GM18511 (cell line): ENCODE data around the gene SPECC1.
"Not testable (repeated sequence)": the region's sequence is repeated elsewhere in the genome, so short reads cannot be mapped to it uniquely, and the experiment has no call there.

ENCODE experiments used
- ATAC-seq: cut with Tn5 transposase; IDR thresholded peaks from one replicate; pipeline ENCODE4 v1.9.1; 2021; ENCODE audit warnings: mild to moderate bottlenecking, moderate library complexity; ENCODE audit not compliant: unreplicated experiment

The SPECC1 gene

GRCh38 chr17:20066253-20066652, 57.1 kb downstream of the SPECC1 start:
- ATAC-seq: no peak

GRCh38 chr17:20067711-20068110, 58.6 kb downstream of the SPECC1 start:
- ATAC-seq: no peak

GRCh38 chr17:20068445-20068844, 59.3 kb downstream of the SPECC1 start:
- no peak for ATAC-seq

GRCh38 chr17:20071824-20072691, 62.9 kb downstream of the SPECC1 start:
- ATAC-seq: no peak

DNA sequence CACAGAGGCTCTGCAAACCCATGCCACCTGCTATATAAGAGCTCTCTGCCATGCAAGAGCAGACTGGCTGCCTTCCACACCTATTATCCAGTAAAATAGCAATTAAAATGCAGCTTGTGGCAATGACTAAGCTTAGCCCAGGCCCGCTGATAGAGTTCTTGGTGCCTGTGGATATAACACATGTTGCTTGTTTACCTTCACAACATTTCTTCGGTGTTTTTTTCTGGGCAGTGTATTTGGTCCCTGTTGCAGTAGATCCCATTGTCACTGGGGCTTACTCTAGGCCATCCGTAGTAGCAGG, 63.5 kb downstream of the SPECC1 start:
- no peak for ATAC-seq

GRCh38 chr17:20073055-20073979, 64.2 kb downstream of the SPECC1 start:
- peak; percentile 73 for ATAC-seq

DNA sequence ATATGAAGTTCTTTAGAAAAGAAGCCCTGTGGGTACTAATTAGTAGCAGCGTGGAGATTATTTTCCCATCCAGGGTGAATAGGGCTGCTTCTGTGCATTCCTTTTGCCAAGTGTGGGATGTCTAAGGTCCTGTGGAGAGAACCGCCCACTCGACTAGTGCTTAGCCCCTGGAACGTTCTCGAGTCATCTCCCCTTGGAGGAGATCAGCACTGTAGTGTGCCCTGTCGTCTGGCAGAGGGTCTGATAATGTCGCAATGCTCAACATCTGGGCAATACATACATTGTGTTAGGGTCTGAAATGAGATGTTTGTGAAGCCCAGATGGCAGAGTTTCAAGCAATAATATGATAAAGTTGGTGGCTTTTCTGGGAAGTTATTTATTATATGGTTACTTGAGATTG, 64.8 kb downstream of the SPECC1 start:
- ATAC-seq: no peak

- ATAC-seq: no peak
These were observed 65.3 kb downstream of the SPECC1 start for GRCh38 chr17:20074489-20074888.

DNA sequence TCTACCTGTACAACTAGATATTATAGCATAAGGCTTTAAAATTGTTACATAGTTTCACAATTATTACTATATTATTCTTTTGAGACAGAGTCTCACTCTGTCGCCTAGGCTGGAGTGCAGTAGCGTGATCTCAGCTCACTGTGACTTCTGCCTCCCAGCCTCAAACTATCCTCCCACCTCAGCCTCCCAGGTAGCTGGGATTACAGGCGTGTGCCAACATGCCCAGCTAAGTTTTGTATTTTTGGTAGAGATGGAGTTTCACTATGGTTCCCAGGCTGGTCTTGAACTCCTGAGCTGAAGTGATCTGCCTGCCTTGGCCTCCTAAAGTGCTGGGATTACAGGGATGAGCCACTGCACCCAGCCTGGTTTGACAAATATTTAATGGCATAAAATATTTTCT, 67.0 kb downstream of the SPECC1 start:
- ATAC-seq: not testable (repeated sequence)

DNA sequence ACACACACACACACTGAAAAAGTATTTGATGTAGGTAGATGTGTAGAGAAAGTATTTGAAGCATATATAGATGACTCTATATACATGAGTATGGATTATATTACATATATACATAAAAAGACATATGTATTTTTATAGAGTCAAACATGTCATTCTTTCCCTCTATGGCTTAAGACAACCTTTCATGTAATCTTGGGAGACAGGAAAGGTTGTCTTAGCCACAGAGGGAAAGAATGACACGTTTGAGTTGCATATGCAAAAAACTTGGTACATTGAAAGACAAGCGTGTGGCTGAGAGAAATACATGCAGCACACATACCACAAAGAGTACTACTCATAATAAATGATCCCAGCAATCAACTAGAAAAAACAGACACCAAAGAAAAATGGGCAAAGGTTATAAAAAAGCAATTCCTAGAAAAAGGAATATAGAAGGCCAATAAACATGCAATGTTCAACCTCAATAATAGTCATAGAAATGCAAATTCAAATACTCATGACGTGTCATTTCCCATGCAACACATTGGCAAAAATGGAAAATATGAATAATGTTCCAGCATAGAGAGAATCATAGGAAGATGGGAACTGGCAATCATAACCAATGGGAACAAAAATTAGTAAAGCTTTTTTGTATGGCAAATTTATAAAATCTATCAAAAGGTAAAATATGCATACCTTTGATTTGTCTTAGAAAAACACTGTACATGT, 69.0 kb downstream of the SPECC1 start:
- no peak for ATAC-seq

DNA sequence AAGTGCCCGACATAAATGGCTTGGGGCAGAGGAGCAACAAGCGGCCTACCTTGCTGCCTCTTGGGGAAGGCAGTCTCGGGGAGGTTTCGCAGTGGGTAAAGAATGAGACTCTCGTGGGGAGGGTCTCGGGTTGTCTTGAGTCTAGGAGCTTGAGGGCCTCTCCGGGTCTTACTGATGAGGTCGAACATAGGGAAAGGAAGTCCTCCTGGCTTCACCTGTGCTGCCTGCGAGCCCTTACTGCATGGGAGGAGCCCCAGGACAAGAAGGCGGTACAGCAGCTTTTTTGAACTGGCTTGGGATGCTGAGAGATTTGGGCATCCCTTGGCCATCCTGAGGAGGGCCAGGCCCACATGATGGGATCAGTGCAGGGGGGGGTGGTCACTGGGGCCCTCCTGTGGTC, 71.4 kb downstream of the SPECC1 start:
- no peak for ATAC-seq

- no peak for ATAC-seq
These were observed 74.1 kb downstream of the SPECC1 start for GRCh38 chr17:20083156-20083859.

- ATAC-seq: no peak
These were observed 75.6 kb downstream of the SPECC1 start for GRCh38 chr17:20084621-20085282.

- no peak for ATAC-seq
These were observed 76.2 kb downstream of the SPECC1 start for GRCh38 chr17:20085283-20085845.

DNA sequence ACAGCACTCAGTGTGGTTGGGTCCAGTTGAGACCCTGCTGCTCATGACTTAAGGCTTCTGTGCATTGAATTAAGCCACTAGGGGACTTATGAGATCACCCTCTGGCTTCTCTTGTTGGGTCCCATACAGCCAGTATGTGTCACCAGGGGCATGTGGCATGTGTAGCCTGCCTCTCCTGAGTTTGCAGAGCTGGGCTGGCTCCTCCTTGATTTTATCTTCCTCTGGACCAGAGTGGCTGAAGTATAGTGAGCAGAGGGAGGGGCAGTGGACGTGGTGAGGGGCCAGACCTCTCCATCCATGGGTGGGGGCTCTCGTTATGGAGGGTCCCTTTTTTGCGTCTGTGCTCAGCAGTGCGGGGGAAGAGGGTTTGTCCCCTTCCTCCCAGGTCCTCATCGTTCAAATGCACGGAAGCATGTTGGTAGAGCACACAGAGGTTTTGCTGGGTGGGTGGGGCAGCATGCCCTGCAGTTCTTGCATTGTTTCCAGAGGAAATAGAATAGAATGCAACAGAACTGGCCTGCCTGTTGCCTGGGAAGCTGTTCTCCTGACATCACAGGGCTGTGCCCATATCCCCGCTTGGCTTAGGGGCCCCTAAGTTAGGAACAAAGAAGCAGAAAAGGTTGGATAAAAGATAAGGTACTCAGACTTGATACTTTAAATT, 77.4 kb downstream of the SPECC1 start:
- ATAC-seq: no peak

DNA sequence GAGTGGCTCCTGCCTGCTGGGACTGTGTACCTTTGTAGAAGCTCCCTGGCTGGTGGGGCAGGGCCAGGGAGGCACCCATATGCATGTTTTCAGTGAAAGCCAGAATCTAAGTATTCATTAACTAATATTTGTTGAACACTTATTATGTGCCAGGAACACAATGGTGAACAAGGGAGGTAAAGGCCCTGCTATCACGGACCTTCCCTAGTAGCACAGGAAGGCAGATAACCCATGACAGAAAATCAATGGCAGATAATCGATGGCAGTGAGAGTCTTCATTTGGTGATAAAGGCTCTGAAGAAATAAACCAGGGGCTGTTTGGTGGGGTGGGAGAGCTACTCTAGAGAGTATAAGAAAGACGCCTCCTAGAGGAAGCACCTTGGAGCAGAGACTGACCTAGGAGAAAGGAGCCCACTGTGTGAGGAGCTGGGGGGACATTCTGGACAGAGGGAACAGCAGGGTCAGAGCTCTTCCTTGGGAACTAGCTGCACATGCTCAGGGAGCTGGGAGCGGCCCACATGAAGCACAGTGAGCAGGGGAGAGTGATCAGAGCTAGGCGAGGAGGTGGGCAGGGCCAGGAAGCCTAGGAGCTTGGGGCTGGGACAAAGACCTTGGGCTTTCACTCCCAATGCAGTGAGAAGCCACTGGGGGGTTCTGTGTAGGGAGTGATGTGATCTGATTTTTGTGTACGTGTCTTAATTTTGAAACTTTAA, 78.5 kb downstream of the SPECC1 start:
- ATAC-seq: no peak

GRCh38 chr17:20089756-20090547, 80.8 kb downstream of the SPECC1 start:
- no peak for ATAC-seq
